BLaER1 treated with 17β-estradiol and CSF1 and Interleukin-3, amounts not matched to agents 10 nM and 100 nM (cell line): Measurements from ENCODE around the gene ARMCX2.
"Not testable (repeated sequence)": the region's sequence is repeated elsewhere in the genome, so short reads cannot be mapped to it uniquely, and the experiment has no call there.

Source experiments
- H3K27ac ChIP-seq, 11 experiments: shearing (Covaris generic); formaldehyde crosslinking; 2 replicates each; pipeline ENCODE4 v1.8.1; 2022
- H3K27me3 ChIP-seq, 11 experiments: shearing (Covaris generic); formaldehyde crosslinking; 2 replicates each; pipeline ENCODE4 v1.8.1; 2022
- H3K36me3 ChIP-seq, 11 experiments: shearing (Covaris generic); formaldehyde crosslinking; 2 replicates each; pipeline ENCODE4 v1.8.1; 2022
- H3K4me1 ChIP-seq, 10 experiments: shearing (Covaris generic); formaldehyde crosslinking; 2 replicates each; pipeline ENCODE4 v1.8.1; 2022
- H3K4me2 ChIP-seq, 11 experiments: shearing (Covaris generic); formaldehyde crosslinking; 2 replicates each; pipeline ENCODE4 v1.8.1; 2022
- H3K4me3 ChIP-seq, 10 experiments: shearing (Covaris generic); formaldehyde crosslinking; 2 replicates each; pipeline ENCODE4 v1.8.1; 2022
- H3K9ac ChIP-seq, 11 experiments: shearing (Covaris generic); formaldehyde crosslinking; 2 replicates each; pipeline ENCODE4 v1.8.1; 2022
- H3K9me3 ChIP-seq, 11 experiments: shearing (Covaris generic); formaldehyde crosslinking; replicated peaks in 1 of 11; 2 replicates each; pipeline ENCODE4 v1.8.1; 2022
- H4K20me1 ChIP-seq, 11 experiments: shearing (Covaris generic); formaldehyde crosslinking; 2 replicates each; pipeline ENCODE4 v1.8.1; 2022
- Cebpa-rat ChIP-seq, 11 experiments: shearing (Covaris generic); IDR thresholded peaks; 2 replicates each; pipeline ENCODE4 v1.8.1; 2022

The ARMCX2 gene

DNA sequence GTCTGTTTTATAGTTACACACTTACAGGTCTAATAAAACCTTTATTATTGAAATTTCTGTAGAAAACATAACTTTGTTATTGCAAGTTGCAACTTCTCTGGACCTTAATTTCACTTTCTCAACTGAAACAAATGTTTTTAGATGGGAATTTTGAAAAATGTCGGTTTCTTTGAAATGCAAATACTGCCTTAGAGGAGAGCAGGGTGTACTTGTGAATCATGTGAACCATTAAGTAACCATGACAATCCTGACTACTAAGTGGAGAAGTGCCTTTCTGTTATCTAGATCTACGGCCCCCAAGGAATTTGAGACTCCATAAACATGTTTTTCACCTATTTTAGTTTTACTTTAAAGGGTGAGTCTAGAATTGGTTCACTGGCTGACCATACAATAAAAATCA, 8.5 kb upstream of the ARMCX2 start:
- H3K4me1 ChIP-seq, result peaks cover 0 to 8% (median 6%) of the 10 kb centered on the region in 10 experiments; a peak in 10 of 20 replicates
- no peak overlapping the region for H3K9ac ChIP-seq
- TF ChIP-seq Cebpa-rat (IDR thresholded peaks at IDR 0.05), result no peak
- H4K20me1 ChIP-seq, result no peaks in the 10 kb centered on the region
- no peak overlapping the region for H3K4me2 ChIP-seq
- no peaks in the 10 kb centered on the region for H3K27me3 ChIP-seq
- no peaks in the 10 kb centered on the region for H3K9me3 ChIP-seq
- no peak overlapping the region for H3K4me3 ChIP-seq
- no peak overlapping the region for H3K27ac ChIP-seq
- H3K36me3 ChIP-seq, result no peaks in the 10 kb centered on the region

DNA sequence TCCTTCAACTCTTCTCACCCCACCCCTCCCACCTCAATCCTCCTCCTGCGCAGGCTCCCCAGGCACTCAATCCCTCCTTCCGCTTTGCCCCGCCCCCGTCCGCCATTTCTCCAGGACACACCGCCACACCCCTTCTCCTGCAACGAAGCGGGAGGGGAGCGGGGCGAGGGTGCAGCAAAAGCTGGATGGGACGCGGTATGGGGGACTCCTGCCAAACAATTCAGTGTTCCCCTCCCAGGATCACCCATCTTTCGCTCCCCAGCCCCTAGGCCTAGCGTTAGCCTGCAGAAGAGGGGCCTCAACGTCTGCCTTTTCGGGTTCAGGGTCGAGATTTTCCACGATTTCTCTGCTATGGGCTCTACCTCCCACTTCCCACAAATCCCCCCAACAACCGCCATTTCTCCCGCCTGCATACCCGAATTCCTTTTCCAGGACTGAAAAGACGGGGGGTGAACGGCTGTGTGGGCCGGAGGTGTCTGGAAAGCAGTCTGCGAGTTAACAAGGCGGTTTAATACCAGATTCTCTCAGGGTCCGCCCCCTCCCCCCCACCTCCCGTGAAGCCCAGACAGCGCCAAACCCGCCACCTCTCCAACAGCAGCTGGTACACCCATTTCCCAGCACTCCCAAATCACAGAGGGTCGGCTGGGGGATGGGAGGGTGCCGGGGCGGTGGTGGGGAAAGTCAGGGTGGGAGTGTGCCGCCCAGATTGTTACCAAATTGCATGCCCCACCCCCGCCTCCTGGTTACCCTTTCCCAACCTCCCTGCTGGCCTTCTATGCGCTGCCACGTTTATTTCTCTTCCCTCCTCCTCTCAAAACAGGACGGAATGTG, 774 bp downstream of the ARMCX2 start:
- Histone ChIP-seq H3K27ac (no peak overlapping the region), H3K4me1 (peaks cover 0 to under 1% (median 0%) of the 10 kb centered on the region in 10 experiments; a peak in 2 of 20 replicates), H3K9ac (no peak overlapping the region), H3K36me3 (no peaks in the 10 kb centered on the region), H3K9me3 (peaks cover 10 to 35% (median 18%) of the 10 kb centered on the region in 11 experiments; a peak in 21 of 22 replicates), H3K27me3 (peaks cover 34 to 44% (median 37%) of the 10 kb centered on the region in 11 experiments), H3K4me2 (no peak overlapping the region), H3K4me3 (peak overlapping the region in 4 of 10 experiments; percentile 9 to 38 (median 31); a peak in 3 of 20 replicates), H4K20me1 (no peaks in the 10 kb centered on the region)
- TF ChIP-seq Cebpa-rat (IDR thresholded peaks at IDR 0.05), result no peak

DNA sequence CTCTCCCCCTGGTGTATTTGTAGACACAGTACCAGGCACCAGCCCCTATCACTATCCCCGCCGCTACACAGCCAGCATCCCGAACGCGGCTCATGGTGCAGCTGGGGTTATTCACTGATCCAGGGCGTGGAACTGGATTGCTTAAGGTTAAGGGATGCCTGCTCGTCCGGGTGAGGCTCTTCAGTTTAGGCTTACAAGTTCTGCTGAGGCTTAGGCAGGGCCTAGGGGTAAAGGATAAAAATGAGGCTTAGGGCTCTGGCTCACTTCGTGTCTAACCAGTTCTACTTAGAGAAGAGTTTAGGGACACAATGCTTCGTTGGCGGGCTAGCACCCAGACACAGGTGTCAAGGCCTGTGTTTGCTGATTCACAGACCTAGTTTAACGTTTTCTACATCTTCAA, 2.2 kb downstream of the ARMCX2 start:
- Histone ChIP-seq H3K27me3 (peaks cover 34 to 44% (median 37%) of the 10 kb centered on the region in 11 experiments), H3K9me3 (peaks cover 10 to 35% (median 18%) of the 10 kb centered on the region in 11 experiments; a peak in 21 of 22 replicates), H3K27ac (no peak overlapping the region), H3K36me3 (no peaks in the 10 kb centered on the region), H3K4me2 (no peak overlapping the region), H3K4me3 (no peak overlapping the region), H3K9ac (no peak overlapping the region), H4K20me1 (no peaks in the 10 kb centered on the region), H3K4me1 (no peaks in the 10 kb centered on the region)
- TF ChIP-seq Cebpa-rat (IDR thresholded peaks at IDR 0.05), result no peak

DNA sequence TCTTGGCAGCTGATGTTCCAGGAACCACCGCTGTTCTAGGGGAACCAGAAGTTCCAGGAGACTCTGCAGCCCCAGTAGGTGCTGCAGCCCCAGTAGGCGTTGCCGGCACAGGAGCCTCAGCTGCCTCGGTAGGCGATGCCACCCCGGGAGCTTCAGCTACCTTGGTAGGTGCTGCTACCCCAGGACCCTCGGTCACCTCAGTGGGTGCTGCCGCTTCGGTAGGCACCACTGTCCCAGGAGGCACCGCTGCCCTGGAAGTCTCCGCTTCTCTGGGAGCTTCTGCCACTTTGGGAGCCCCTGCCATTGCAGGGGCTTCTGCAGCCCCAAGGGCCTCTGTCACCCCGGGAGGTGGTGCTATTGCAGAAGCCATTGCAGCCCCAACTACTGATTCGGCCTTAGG, 2.8 kb downstream of the ARMCX2 start:
- H3K27me3 ChIP-seq, result peaks cover 34 to 44% (median 37%) of the 10 kb centered on the region in 11 experiments
- H3K4me2 ChIP-seq, result no peak overlapping the region
- no peaks in the 10 kb centered on the region for H3K4me1 ChIP-seq
- no peak for TF ChIP-seq Cebpa-rat (IDR thresholded peaks at IDR 0.05)
- H4K20me1 ChIP-seq, result no peaks in the 10 kb centered on the region
- H3K4me3 ChIP-seq, result no peak overlapping the region
- no peak overlapping the region for H3K9ac ChIP-seq
- H3K27ac ChIP-seq, result no peak overlapping the region
- H3K9me3 ChIP-seq, result peaks cover 10 to 35% (median 18%) of the 10 kb centered on the region in 11 experiments; a peak in 21 of 22 replicates
- H3K36me3 ChIP-seq, result no peaks in the 10 kb centered on the region

DNA sequence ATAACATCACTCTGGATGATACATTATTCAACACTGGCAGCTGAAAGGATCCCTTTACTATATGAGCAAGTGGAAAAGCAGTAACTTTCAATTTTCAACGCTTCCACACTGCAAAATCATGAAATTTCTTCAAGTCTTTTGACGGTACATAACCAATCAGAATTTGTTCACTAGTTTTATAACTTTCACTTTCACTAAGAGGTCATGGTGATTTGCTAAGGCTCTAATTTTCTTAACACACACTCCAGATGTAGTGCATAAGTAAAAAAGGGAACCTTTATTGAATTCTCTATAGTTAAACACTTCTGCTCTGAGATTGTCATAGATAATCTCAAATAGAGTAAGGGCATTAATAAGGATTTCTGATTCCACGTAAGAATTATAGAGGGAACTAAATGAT, 4.1 kb downstream of the ARMCX2 start:
- Histone ChIP-seq H3K9ac (no peak overlapping the region), H3K36me3 (no peaks in the 10 kb centered on the region), H3K4me2 (peak overlapping the region in 1 of 11 experiments; percentile 22; a peak in 1 of 22 replicates), H3K4me1 (no peaks in the 10 kb centered on the region), H3K4me3 (no peak overlapping the region), H3K27ac (no peak overlapping the region), H3K27me3 (peaks cover 25 to 33% (median 27%) of the 10 kb centered on the region in 11 experiments), H3K9me3 (peaks cover 10 to 35% (median 18%) of the 10 kb centered on the region in 11 experiments; a peak in 21 of 22 replicates), H4K20me1 (no peaks in the 10 kb centered on the region)
- no peak for TF ChIP-seq Cebpa-rat (IDR thresholded peaks at IDR 0.05)

DNA sequence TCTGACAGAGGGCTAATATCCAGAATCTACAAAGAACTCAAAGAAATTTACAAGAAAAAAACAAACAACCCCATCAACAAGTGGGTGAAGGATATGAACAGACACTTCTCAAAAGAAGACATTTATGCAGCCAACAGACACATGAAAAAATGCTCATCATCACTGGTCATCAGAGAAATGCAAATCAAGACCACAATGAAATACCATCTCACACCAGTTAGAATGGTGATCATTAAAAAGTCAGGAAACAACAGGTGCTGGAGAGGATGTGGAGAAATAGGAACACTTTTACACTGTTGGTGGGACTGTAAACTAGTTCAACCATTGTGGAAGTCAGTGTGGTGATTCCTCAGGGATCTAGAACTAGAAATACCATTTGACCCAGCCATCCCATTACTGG, 11.9 kb downstream of the ARMCX2 start:
- H3K4me1 ChIP-seq, H3K27me3 ChIP-seq, H3K9ac ChIP-seq, H3K27ac ChIP-seq, H3K4me3 ChIP-seq, H3K9me3 ChIP-seq, H4K20me1 ChIP-seq, H3K36me3 ChIP-seq, H3K4me2 ChIP-seq: not testable (repeated sequence)

DNA sequence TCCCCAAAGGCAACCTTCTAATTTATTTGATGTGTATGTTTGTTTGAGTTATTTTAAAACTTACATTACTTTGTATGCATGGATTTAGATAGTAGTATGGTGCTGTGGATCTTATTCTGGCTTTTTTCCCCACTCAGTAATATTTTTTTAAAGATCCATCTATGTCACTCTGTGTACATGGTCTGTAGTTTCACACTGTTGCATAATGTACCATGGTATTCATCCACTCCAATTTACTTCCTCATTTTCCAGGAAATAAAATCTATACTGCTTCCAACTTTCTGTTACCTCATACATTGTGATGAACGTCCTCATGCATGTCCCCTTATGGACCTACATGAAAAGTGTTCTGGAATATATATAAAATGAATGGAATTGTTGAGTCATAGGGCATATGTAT, 17.6 kb downstream of the ARMCX2 start:
- no peak; a peak in 1 of 22 replicates for TF ChIP-seq Cebpa-rat (IDR thresholded peaks at IDR 0.05)
- Histone ChIP-seq H3K9ac (no peak overlapping the region), H3K36me3 (0 out of 22 replicates have a peak, but pooled peaks cover 0 to 5% (median 0%) of the 10 kb centered on the region in 11 experiments), H4K20me1 (no peaks in the 10 kb centered on the region), H3K27me3 (no peaks in the 10 kb centered on the region), H3K9me3 (peaks cover 0 to 8% (median 0%) of the 10 kb centered on the region in 11 experiments; a peak in 1 of 22 replicates), H3K27ac (no peak overlapping the region), H3K4me2 (peak overlapping the region in 3 of 11 experiments; percentile 5 to 10 (median 8); a peak in 3 of 22 replicates), H3K4me3 (no peak overlapping the region), H3K4me1 (peaks cover 0 to 18% (median 7%) of the 10 kb centered on the region in 10 experiments; a peak in 9 of 20 replicates)

DNA sequence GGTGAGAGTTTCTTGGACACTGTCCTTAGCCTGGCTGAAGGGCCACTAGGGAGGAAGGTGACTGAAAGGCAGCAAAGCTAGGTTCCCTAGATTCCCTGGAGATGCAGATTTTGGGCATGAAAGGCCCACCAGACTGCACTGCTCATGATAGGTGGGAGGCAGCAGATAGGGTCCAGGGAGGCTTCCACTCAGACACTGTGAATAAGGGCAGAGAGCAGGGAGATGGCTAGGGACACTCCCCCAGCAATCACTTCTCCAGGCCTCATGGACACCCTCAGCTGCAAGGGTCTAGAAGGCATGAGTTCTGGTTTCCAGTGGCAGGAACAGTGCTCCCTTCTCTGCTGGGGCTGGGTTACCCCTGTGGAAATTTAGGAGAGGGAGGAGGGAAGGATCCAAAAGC, 20.1 kb downstream of the ARMCX2 start:
- Histone ChIP-seq H4K20me1 (no peaks in the 10 kb centered on the region), H3K27ac (no peak overlapping the region), H3K4me1 (peaks cover 0 to 18% (median 7%) of the 10 kb centered on the region in 10 experiments; a peak in 9 of 20 replicates), H3K9me3 (peaks cover 0 to 8% (median 0%) of the 10 kb centered on the region in 11 experiments; a peak in 1 of 22 replicates), H3K4me3 (no peak overlapping the region), H3K9ac (no peak overlapping the region), H3K36me3 (0 out of 22 replicates have a peak, but pooled peaks cover 0 to 9% (median 0%) of the 10 kb centered on the region in 11 experiments), H3K27me3 (no peaks in the 10 kb centered on the region), H3K4me2 (no peak overlapping the region)
- TF ChIP-seq Cebpa-rat (IDR thresholded peaks at IDR 0.05), result no peak

DNA sequence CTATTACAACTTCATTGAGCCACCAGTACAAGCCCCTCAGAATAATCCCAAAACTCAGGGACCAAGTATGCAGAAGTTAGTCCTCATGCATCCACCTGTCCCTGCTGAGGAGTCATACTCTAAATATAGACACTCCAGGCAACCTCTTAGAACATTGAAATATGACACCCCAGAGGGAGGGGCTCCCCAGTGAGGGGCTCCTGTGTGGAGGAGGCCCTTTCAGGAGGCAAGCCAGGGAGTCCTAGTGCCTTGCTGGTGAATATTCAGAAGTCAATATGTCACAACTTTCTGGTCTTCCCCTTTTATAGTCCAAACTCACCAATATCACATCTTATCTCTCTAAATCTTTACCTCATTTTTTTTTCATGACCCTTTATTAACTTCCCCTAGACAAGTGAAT, 40.3 kb downstream of the ARMCX2 start:
- no peak overlapping the region for H3K27ac ChIP-seq
- peak overlapping the region in 2 of 11 experiments; percentile 11 to 13; a peak in 3 of 22 replicates for H3K4me2 ChIP-seq
- H3K4me1 ChIP-seq, result peaks cover 14 to 27% (median 20%) of the 10 kb centered on the region in 10 experiments
- H3K9ac ChIP-seq, result no peak overlapping the region
- peaks cover 0 to 5% (median 0%) of the 10 kb centered on the region in 11 experiments; a peak in 2 of 22 replicates for H4K20me1 ChIP-seq
- no peaks in the 10 kb centered on the region for H3K27me3 ChIP-seq
- H3K36me3 ChIP-seq, result peaks cover 0 to 4% (median 0%) of the 10 kb centered on the region in 11 experiments; a peak in 5 of 22 replicates
- H3K9me3 ChIP-seq, result no peaks in the 10 kb centered on the region
- no peak overlapping the region for H3K4me3 ChIP-seq
- TF ChIP-seq Cebpa-rat (IDR thresholded peaks at IDR 0.05), result no peak
